HL-60 (cell line): ENCODE results near the gene TUBGCP5.

Experiments
- POLR2AphosphoS5 ChIP-seq: IDR thresholded peaks from 2 replicates; pipeline ENCODE4 v1.6.1; 2012; ENCODE audit warnings: low read depth
- REST ChIP-seq: IDR thresholded peaks from 2 replicates; pipeline ENCODE4 v1.6.1; 2012; ENCODE audit warnings: low read depth; ENCODE audit not compliant: insufficient replicate concordance
- TF ChIP-seq, protein P1 (sequence below): IDR thresholded peaks from one replicate; pipeline ENCODE4 v1.5.1; 2011; ENCODE audit warnings: low read length, control low read depth, inconsistent platforms; ENCODE audit not compliant: insufficient read depth

DNA sequence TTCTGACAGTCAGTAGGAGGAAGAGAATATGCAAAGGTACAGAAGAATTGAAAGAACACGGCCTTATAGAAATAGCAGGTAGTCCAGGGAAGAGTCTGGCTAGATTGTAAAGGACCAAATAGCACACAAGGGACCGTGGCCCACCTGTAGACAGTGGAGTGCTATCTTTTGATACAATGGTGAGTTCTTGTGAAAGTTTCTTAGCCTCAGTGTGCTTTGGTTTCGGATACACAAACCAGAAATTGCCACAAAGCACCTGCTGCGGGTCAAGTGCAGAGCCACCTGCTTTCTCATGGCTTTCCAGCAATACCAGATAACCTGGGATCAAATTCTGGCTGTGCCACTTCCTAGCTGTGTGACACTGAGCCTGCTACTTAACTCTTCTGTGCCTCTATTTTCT, 36.6 kb upstream of the TUBGCP5 start:
- TF ChIP-seq, protein P1, sequence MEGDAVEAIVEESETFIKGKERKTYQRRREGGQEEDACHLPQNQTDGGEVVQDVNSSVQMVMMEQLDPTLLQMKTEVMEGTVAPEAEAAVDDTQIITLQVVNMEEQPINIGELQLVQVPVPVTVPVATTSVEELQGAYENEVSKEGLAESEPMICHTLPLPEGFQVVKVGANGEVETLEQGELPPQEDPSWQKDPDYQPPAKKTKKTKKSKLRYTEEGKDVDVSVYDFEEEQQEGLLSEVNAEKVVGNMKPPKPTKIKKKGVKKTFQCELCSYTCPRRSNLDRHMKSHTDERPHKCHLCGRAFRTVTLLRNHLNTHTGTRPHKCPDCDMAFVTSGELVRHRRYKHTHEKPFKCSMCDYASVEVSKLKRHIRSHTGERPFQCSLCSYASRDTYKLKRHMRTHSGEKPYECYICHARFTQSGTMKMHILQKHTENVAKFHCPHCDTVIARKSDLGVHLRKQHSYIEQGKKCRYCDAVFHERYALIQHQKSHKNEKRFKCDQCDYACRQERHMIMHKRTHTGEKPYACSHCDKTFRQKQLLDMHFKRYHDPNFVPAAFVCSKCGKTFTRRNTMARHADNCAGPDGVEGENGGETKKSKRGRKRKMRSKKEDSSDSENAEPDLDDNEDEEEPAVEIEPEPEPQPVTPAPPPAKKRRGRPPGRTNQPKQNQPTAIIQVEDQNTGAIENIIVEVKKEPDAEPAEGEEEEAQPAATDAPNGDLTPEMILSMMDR: no peak
- TF ChIP-seq POLR2AphosphoS5 (no peak), REST (no peak)
